MCF 10A (cell line): ENCODE data around the gene IL20RB. TPM values are rescaled to one million over a fixed set of nuclear protein-coding genes. Genes with fewer than 3 reads are reported as not detected.

Experiments used
- BruUV-seq: library from RNA; stranded (reverse); fragments of 400-500 nt; replicated peaks from 2 replicates; lab custom pipeline; 2021; lab: Mats Ljungman, UMichigan
- CTCF ChIA-PET: fragments of 300-600 bp; sonication (Branson Sonifier 250); formaldehyde crosslinking; extraction: SDS; loops from one replicate; lab custom pipeline; 2021; ENCODE audit warnings: antibody characterized with exemption, inconsistent platforms; lab: Yijun Ruan, JAX
- POLR2A ChIA-PET: fragments of 300-600, 350-650 bp; sonication (Branson Sonifier 250); formaldehyde crosslinking; extraction: SDS; loops from one replicate; lab custom pipeline; 2020; ENCODE audit warnings: antibody characterized with exemption, inconsistent platforms; lab: Yijun Ruan, JAX
- DNase-seq: peaks from one replicate; pipeline ENCODE4 v3.0.0-alpha.2; 2018; ENCODE audit not compliant: unreplicated experiment
- H3K27ac Mint-ChIP-seq: one replicate; pipeline ENCODE4 v1.8.0; 2022; ENCODE audit warnings: mild to moderate bottlenecking, low read depth, mixed read lengths; ENCODE audit not compliant: unreplicated experiment
- H3K27me3 Mint-ChIP-seq: one replicate; pipeline ENCODE4 v1.8.0; 2022; ENCODE audit warnings: mixed read lengths; ENCODE audit not compliant: insufficient read depth, unreplicated experiment
- H3K36me3 Mint-ChIP-seq: one replicate; pipeline ENCODE4 v1.8.0; 2022; ENCODE audit warnings: mild to moderate bottlenecking, moderate library complexity, mixed read lengths; ENCODE audit not compliant: insufficient read depth, unreplicated experiment
- H3K4me1 Mint-ChIP-seq: one replicate; pipeline ENCODE4 v1.8.0; 2022; ENCODE audit warnings: mixed read lengths; ENCODE audit not compliant: insufficient read depth, unreplicated experiment
- H3K4me3 Mint-ChIP-seq: one replicate; pipeline ENCODE4 v1.8.0; 2022; ENCODE audit warnings: mild to moderate bottlenecking, moderate library complexity, mixed read lengths; ENCODE audit not compliant: unreplicated experiment
- H3K9me3 Mint-ChIP-seq: one replicate; pipeline ENCODE4 v1.8.0; 2022; ENCODE audit warnings: mixed read lengths; ENCODE audit not compliant: unreplicated experiment
- CTCF ChIP-seq: fragments of 200-600 bp; IDR thresholded peaks from one replicate; pipeline ENCODE4 v1.8.0; 2022; ENCODE audit warnings: antibody characterized with exemption, mild to moderate bottlenecking; ENCODE audit not compliant: unreplicated experiment
- intact Hi-C: fragments of 100-400 bp; cut with micrococcal nuclease; formaldehyde crosslinking; loops from 2 replicates; pipeline ENCODE4 v1.14.1; 2022
- total RNA-seq: library from RNA; stranded (reverse); gene quantifications from 2 replicates; pipeline ENCODE4 v1.2.3, GENCODE V29; 2022

Gene IL20RB
- total RNA-seq, 1 experiment from 2014 or later = 158 TPM

GRCh38 chr3:137032465-137033120 lies 74.8 kb downstream of the IL20RB start:
- ChIA-PET CTCF (interaction anchor here (0.6 to 2.6 kb wide), 20 partner anchors 8 to 1792 kb away, joined by 3 to 12 read pairs (median 3); no protein-coding TSS in a partner anchor), POLR2A (interaction anchor here (0.5 kb wide), 1 partner anchor 836 kb away, joined by 3 read pairs; no protein-coding TSS in a partner anchor)
- Mint-ChIP-seq H3K36me3 (peaks cover 86% of the 10 kb centered on the region), H3K9me3 (no peaks in the 10 kb centered on the region), H3K27ac (peak overlapping the region; percentile 36), H3K27me3 (no peaks in the 10 kb centered on the region), H3K4me1 (peaks cover 8% of the 10 kb centered on the region), H3K4me3 (no peak overlapping the region)
- peak; percentile 57 for DNase-seq
- intact Hi-C loops = loop anchor here (5.0 kb wide), 1 partner anchor 915 kb away; no protein-coding TSS in a partner anchor
- no TSS peak for BruUV-seq
- peak; percentile 77 for TF ChIP-seq CTCF

GRCh38 chr3:137035631-137036030 lies 77.8 kb downstream of the IL20RB start:
- Mint-ChIP-seq H3K27me3 (no peaks in the 10 kb centered on the region), H3K9me3 (no peaks in the 10 kb centered on the region), H3K36me3 (peaks cover 86% of the 10 kb centered on the region), H3K27ac (no peak overlapping the region), H3K4me3 (no peak overlapping the region), H3K4me1 (peaks cover 27% of the 10 kb centered on the region)
- intact Hi-C loops = no loop called here
- peak; percentile 31 for DNase-seq
- POLR2A ChIA-PET = no interaction called here
- BruUV-seq = no TSS peak
- CTCF ChIA-PET = interaction anchor here (0.6 to 1.2 kb wide), 3 partner anchors 18 to 179 kb away, joined by 3 to 5 read pairs (median 4); no protein-coding TSS in a partner anchor
- no peak for TF ChIP-seq CTCF

GRCh38 chr3:137039570-137039969 lies 81.8 kb downstream of the IL20RB start:
- Mint-ChIP-seq H3K4me1 (peaks cover 27% of the 10 kb centered on the region), H3K9me3 (no peaks in the 10 kb centered on the region), H3K27me3 (no peaks in the 10 kb centered on the region), H3K27ac (no peak overlapping the region), H3K36me3 (peaks cover 86% of the 10 kb centered on the region), H3K4me3 (no peak overlapping the region)
- POLR2A ChIA-PET = interaction anchor here (0.6 kb wide), 1 partner anchor 14 kb away, joined by 3 read pairs; no protein-coding TSS in a partner anchor
- DNase-seq = peak; percentile 47
- intact Hi-C loops = no loop called here
- CTCF ChIA-PET = interaction anchor here (0.6 kb wide), 1 partner anchor 850 kb away, joined by 3 read pairs; no protein-coding TSS in a partner anchor
- no TSS peak for BruUV-seq
- TF ChIP-seq CTCF = no peak

GRCh38 chr3:137041251-137041650 lies 83.5 kb downstream of the IL20RB start:
- no peaks in the 10 kb centered on the region for H3K27me3 Mint-ChIP-seq

More at GRCh38 chr3:137041251-137041650, 83.5 kb downstream of the IL20RB start:
- peaks cover 21% of the 10 kb centered on the region for H3K4me1 Mint-ChIP-seq
- no peaks in the 10 kb centered on the region for H3K9me3 Mint-ChIP-seq
- peaks cover 88% of the 10 kb centered on the region for H3K36me3 Mint-ChIP-seq
- no peak for TF ChIP-seq CTCF
- DNase-seq = no peak
- ChIA-PET CTCF (interaction anchor here (1.8 kb wide), 1 partner anchor 9 kb away, joined by 10 read pairs; no protein-coding TSS in a partner anchor), POLR2A (interaction anchor here (0.6 kb wide), 1 partner anchor 956 kb away, joined by 3 read pairs; no protein-coding TSS in a partner anchor)
- H3K4me3 Mint-ChIP-seq = no peak overlapping the region
- H3K27ac Mint-ChIP-seq = no peak overlapping the region
- intact Hi-C loops = no loop called here
- BruUV-seq = no TSS peak
